HG03064 (cell line): ENCODE results near the gene KRTAP10-2.

ENCODE experiments used
- ATAC-seq: cut with Tn5 transposase; IDR thresholded peaks from one replicate; pipeline ENCODE4 v1.9.1; 2021; ENCODE audit warnings: low read depth; ENCODE audit not compliant: unreplicated experiment

The KRTAP10-2 gene

DNA sequence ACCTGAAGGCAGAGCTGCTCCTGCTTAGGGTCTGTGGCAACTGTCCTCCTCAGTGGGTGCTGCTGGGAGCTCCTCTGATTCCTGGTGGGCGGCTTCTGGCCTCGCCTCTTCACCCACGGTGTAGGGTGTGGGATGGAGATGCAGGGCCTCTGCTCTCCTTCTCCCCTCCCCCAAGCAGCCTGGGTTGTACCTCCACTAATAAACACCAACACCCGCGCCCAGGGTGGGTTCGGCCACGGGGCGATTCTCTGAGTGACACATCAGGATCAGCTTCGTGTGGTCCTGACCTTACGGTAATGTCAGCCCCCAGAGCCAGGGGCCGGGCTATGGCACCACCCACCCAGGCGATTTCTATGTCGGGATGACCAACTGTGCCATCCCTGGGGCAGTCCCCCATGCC is 35.0 kb downstream of the KRTAP10-2 start:
- ATAC-seq: no peak

DNA sequence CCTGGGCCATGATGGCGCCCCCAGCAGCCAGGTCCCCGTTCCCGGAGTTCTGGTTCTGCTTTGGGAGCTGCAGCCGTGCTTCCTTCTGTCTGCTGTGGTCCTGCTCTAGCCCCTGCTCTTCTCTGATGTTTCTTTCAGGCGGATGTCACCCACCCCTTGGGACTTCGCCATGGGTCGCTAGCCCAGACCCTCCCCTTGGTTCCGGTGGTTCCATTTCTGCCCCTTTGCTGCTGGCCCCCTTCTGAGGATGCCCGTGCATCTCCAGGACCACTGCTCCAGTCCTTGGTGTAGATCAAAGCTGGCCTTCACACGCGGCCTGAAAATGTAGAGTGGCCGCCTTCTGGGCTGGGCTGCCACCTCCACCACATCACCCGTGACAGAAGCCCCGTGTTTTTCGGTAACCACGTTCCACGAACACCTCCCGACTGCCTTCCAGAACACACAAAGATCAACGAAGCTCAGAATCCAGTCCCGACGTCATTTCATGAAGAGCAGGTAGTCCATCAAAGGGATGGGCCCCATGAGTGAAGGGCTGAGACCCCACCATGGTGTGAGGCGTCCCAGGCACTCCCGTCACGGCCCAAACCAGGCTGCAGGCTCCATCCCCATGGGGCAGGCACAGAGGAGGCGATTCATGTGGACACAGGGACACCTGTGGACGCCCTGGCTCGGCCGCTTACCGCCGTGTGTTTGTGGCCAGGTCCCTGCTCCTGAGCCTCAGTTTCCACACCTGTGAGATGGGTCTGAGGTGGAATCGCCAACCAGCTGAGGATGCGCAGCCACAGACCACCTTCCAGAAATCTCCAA is 35.7 kb downstream of the KRTAP10-2 start:
- no peak for ATAC-seq

DNA sequence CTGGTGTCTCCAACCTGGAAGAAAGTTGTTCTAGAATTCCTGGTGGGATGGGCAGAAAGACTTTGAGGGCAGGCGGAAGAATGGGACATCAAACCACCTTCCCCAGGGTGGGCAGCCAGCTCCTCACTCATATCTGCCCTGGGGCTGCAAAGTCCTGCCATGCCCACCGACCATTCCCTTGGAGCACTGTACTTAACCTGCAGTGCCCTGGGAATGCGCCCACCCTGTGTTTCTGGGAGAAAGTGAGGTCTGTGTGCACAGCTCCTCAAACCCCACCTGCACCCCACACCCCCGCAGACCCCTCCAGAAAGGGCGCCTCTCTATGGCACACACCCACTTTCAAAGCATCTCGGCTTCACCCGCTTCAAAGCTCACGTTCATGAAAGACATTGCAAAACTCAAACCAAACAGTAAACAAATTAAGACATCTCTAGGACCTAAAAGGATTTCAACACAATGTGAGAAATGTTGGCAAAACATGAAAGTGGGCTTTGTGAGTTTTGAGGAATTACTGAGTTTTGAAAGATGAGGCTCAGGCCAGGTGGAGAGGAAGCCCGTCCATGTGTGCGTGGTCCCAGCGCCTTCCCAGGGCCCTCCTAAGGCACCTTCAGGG is 36.5 kb downstream of the KRTAP10-2 start:
- no peak for ATAC-seq

DNA sequence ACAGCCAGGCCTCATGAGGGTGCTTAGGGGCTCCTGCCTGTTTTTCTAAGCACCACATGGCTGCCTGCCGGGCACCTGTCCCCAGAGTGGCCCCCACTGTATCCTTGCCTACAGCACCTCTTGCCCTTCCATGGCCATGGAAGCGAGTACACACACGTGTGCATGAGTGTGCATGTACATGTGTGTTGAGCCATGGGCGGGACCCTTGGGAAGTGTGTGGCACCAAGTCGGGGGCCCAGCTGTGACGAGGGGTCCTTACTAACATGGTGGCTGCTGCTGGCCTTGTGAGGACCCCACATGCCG is 37.1 kb downstream of the KRTAP10-2 start:
- ATAC-seq: no peak

- ATAC-seq: no peak
These were observed 37.7 kb downstream of the KRTAP10-2 start for GRCh38 chr21:44513389-44514217.

DNA sequence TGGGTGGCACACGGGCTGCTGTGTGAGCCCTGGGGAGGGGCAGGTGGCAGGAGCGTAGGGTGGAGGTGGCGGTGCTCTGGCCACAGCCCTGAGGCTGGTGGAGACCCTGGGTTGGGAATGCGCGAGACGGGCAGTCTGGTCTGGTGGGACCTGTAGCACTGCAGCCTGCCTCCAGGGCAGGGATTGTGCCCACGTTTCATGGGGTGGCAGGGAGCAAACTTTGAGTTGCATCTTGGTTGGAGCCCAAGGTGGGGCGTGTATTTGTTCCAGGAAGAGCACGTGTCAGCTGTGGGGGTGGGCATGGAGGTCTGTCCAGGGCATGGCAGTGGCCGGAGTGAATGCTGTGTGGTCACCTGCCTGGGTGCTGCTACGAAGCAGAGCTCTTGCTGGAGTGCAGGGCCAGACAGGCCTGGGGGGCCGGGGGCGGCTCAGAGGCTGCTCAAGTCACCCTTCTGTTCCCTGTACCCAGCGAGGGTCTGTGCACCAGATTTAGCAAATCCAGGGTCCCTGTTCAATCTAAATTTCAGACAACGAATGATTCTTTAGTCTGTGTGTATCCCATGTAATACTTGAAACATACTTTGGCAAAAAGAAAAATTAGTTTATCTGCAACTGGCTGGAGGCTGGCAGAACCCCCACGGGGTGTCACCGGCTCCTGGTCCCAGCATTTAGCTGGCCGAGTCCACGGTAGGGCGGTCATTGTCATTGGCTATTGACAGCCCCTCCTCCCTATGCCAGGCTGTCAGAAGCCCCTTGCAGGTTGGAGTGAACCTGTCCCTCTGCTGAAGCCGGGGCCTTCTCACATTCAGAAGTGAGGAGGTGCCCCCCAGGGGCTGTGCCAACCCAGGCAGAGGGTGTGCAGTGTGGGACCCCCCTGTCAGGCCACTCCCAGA is 38.6 kb downstream of the KRTAP10-2 start:
- no peak for ATAC-seq

GRCh38 chr21:44511938-44512275 is 39.4 kb downstream of the KRTAP10-2 start:
- ATAC-seq: no peak

DNA sequence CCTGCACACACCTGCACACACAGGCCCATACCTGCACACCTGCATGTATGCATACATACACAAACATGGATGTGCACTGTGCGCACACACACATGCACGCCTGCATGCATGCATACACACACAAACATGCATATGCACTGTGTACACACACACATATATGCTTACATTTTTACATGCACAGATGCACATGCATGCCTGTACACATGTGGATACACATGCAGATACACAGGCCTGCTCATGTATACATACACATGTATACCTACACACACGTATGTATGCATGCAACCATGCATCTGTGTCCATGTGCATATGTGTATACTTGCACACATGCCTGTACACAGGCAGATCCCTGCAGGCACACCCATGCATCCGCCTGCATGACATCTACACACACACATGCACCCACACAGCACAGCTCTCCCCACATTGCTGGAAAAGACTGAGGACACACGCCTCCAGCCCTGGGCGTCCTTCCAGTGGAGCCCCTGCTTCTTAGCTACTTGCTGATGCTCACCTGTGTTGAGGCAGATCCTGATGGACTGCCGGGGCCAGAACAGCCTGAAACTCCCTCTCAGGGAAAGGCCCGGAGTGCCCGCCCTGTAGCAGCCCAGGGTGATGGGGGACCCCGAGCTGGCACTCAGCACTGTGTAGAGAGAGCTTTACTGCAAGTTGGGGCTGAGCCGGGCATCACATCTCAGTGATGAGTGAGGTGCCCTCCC is 39.9 kb downstream of the KRTAP10-2 start:
- no peak for ATAC-seq

DNA sequence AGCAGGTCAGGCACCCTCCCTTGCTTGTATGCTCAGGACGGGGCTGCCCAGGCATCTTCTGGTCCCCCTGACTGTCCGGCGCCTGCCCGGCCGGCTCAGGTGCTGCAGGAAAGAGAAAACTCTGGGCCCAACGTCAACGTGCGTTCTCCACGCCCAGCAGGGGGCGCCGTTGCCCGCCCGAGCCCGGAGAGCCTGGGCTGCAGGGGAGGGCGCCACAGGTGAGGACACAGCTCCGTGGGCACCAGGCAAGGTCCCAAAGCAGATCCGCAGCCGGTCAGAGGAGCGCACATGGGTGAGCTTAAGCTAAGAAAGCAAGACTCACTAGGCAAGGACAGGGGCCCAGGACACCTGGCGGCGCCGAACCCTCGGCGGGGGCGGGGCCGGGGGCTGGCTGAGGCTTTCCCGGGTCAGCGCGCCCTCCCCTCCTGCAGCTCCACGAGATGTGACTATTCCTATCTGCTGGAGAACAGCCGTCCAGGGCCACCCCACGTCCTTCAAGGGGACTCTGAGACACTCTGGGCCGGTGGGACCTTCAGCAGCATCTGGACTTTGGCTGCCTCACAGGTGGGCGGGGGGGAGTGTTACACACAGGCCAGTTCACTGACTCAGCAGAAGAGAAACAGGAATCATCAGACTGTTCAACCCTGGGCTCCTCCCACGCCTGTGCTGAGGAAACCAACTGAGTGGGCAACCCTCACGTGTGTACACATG is 40.6 kb downstream of the KRTAP10-2 start:
- no peak for ATAC-seq

- no peak for ATAC-seq
These were observed 41.2 kb downstream of the KRTAP10-2 start for GRCh38 chr21:44510109-44510507.

DNA sequence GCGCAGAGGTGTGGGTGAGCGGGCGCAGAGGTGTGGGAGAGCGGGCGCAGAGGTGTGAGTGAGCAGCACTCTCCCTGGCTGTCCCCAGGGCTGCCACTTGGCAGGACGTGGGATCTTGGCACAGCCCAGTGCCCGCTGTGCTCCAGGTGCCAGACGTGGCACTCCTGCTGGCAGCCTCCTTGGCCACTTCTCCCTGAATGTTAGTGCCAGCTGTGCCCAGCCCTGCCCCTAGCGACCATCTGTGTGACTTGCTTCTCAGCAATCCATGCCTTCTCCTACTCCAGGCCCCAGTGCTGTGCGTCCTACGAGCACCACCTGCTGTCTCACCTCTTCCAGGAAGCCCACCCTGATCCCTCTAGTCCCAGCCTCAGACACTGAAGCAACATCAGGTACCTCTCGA is 41.8 kb downstream of the KRTAP10-2 start:
- ATAC-seq: no peak

- no peak for ATAC-seq
These were observed 42.4 kb downstream of the KRTAP10-2 start for GRCh38 chr21:44508711-44509445.

- ATAC-seq: no peak
These were observed 42.9 kb downstream of the KRTAP10-2 start for GRCh38 chr21:44508426-44508710.

- ATAC-seq: no peak
These were observed 43.5 kb downstream of the KRTAP10-2 start for GRCh38 chr21:44507673-44508425.

DNA sequence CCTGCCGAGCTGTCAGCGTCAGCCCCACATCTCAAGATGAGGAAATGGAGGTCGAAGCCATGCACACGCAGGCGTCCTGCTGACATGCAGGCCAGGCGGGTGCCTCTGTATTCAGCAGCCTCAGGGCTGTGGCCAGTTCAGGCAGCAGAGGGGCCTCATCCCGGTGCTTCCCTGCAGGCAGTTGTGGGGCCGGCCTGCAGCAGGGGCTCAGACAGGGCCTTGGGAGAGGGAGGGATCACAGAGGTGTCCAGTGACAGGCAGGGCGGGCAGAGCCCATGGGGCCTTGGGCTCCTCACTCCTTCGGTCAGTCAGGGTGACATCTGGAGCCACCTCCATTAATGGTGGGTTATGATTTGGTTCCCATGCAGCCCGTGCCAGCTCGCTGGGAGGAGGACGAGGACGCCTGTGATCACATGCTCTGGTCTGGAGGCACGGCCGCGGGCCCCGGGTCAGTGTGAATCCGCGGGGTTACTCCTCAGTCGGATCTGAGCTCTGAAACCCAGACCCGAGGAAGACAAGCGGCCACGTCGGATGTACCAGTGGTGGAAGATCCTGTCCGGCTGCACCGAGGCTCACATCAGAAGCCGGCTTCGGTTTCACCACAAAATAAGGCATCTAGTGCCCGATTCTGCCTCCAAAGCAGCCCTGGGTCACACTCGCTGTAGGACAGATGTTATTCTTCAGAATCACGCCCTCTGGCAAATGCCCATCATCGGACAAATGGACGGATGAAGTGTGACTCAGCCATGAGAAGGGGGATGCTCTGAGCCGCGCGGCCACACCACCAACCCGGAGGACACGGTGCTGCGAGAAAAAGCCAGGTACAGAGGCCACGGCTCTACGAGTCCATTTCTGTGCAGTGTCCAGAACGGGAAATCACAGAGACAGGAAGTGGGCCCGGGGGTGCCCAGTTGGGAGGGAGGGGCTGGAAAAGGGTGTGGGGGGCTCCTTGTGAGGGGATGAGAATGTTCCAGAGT is 44.7 kb downstream of the KRTAP10-2 start:
- no peak for ATAC-seq

GRCh38 chr21:44505673-44506278 is 45.5 kb downstream of the KRTAP10-2 start:
- ATAC-seq: no peak

DNA sequence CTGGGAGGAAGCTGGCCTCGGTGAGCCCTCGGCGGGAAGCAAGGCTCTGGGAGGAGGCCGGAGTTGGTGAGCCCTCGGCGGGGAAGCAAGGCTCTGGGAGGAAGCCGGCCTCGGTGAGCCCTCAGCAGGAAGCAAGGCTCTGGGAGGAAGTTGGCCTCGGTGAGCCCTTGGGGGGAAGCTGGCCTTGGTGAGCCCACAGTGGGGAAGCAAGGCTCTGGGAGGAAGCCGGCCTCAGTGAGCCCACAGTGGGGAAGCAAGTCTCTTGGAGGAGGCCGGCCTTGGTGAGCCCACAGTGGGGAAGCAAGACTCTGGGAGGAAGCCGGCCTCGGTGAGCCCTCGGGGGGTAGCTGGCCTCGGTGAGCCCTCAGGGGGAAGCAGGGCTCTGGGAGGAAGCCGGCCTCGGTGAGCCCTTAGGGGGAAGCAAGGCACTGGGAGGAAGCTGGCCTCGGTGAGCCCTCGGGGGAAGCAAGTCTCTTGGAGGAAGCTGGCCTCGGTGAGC is 47.4 kb downstream of the KRTAP10-2 start:
- ATAC-seq: no peak
